ENCODE data around the gene IPO4.
"Not testable (repeated sequence)": the region's sequence is repeated elsewhere in the genome, so short reads cannot be mapped to it uniquely, and the experiment has no call there.

The IPO4 gene

DNA sequence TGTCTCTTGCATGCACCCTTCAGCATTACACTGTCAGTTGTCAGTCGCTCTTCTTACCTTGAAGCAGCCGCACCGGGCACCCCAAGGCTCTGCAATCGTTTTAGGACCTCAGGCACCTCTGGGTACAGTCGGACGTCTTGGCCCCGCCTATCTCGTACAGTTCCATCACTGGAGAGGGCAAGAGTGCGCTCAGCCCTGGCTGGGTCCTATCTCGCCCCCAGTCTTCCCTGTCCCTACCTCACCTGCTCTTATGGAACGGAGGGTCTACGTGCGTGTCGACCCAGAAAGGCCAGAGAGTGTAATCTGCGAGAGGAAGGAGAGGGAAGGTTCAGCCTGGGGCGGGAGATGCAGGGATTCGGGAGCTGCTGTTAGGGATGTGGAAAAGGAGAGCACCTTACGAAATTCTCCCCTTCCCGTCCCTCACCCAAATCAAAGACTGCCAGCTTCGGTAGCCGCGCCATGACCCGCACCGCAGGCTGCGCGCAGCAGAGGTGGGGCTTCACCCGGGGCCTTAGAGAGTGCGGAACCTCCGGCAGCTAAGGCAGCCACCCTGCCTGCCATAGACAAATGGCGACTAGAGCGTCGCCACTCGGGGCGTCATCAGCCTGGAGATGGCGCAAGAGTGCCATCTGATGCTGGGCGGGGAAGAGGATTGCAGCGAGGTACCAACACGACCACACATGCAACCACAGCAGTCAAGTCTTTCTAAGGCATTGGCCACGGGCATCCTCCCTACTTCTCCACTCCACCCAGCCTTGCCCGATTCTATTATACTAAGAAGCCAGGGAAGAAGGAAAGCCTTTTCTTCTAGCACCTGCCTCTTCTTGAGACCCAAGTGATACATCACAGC lies 27.1 kb upstream of the IPO4 start, which contains the start of gene MDP1:
TSS of gene MDP1 (minus strand) at position 572 of the 850 bp plus-strand sequence. CDS start at position 461, 111 bp downstream.
- peak; percentile 55 for DNase-seq

DNA sequence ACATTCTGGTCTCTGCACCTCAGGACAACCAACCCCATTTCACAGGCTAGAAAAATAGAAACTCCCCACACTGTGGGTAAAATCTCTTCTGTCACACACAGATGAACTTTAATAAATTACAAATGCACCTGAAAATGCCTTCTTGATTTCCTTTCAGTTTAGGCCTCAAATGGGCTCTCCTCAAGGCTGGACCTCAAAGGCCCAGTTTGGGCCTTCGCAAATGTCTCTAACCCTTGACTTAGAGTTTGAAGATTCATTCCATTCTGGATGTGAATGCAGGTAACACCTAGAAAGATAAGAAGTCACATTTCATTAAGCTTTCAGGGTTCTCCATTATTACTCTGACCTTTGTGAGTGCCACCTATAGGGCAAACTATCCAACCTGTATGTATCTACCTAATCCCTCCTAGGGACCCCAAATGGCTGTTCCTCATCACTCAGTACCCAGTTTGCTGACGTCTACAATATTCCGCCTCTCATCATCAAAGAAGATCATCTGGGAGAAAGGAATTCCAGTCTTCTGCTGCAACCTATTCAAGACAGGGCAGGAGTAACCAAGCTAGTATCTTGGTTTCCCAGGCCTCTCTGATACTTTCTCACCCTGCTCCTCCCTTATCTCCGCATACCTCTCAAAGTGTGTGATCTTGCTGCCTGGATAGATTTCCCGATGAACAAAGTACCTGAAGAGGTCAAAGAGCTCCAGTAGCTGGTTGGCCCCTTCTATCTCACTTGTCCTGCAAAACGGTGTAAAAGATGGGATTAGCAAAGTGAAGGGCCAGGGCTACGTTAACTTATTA lies 25.4 kb upstream of the IPO4 start:
- no peak for DNase-seq

DNA sequence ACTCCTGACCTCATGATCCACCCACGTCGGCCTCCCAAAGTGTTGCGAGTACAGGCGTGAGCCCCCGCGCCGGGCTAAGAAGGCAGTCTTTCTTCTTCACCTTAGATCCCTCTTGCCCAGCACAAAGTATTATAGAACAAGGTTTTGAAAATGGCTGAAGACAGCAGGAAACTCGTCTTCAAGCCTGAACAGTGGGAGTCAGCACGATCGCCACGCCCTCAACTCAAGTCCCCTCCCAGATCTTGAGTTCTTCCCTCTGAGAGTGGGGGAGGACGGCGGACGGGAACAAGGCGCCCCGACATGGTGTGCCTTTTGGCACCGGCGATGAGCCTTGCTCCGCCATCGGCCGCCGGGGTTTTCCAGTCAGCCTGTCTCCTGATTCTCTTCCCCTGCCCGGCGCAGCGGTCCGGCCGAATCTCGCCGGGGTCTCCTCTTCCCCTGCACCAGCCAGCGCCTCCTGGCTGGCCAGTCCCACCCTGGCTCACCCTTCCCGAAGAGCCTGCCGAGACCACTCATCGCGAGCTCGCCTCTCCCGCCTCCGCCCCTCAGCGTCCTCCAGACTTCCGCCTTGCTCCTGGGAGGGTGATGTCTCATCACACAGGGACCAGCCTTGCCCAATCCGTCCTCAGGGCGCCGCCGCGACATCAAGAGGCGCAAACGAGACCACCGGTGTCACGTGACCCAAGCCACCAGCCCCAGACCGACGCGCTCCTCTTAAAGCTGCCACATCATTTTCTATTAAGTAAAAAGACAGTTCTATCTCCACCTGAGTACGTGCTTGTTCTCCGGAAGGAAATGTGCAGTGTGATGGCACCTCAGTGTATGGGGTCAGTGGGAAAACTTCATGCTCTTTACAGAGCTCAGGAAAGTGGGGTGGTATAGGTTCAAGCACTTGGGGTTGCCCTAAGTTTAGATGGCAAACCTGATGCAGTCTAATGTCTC lies 24.6 kb upstream of the IPO4 start, which contains the start of gene CHMP4A:
TSS of gene CHMP4A (minus strand) at position 565 of the 942 bp plus-strand sequence. CDS start at position 516, 49 bp downstream.
- peak; percentile 71 for DNase-seq

DNA sequence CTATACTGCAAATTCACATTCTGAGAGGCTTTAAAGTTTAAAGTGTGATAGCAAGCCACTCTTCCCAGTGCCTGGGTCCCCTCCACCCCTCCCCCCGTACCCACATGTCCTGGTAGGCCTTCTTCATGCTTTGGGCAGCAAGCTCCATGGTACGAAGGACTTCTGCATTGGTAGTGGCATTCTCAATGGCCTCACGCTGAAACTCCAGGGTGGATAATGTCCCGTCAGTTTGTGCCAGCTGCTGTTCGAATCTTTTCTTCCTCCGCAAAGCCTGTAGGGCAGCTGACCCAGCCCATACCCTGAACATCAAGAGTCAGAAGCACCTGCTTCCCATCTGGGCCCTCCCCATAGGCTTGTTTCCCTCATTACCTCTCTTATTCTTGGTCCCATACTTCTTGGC lies 22.7 kb upstream of the IPO4 start:
- no peak for DNase-seq

DNA sequence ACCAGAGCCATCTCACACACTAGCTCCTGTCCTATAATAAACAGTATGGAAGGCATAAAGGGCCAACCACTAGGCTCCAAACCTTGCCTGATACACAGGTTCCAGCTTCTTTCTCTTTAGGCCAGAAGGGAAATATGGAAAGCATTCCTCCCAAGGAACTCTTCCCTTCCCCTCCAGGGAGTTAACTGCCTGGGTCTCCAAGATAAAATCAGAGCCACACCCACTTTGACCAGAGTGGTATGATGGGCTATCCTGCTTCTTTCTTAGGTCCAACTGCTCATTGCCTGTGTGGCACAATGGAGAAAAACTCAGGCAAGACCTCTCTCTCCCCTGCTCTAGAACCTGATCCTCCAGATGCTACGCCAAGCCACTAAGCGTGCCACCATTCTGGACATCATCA lies 19.0 kb upstream of the IPO4 start:
- DNase-seq = no peak

- no peak for DNase-seq
Observed at GRCh38 chr14:24207104-24207551, 18.5 kb upstream of the IPO4 start.

DNA sequence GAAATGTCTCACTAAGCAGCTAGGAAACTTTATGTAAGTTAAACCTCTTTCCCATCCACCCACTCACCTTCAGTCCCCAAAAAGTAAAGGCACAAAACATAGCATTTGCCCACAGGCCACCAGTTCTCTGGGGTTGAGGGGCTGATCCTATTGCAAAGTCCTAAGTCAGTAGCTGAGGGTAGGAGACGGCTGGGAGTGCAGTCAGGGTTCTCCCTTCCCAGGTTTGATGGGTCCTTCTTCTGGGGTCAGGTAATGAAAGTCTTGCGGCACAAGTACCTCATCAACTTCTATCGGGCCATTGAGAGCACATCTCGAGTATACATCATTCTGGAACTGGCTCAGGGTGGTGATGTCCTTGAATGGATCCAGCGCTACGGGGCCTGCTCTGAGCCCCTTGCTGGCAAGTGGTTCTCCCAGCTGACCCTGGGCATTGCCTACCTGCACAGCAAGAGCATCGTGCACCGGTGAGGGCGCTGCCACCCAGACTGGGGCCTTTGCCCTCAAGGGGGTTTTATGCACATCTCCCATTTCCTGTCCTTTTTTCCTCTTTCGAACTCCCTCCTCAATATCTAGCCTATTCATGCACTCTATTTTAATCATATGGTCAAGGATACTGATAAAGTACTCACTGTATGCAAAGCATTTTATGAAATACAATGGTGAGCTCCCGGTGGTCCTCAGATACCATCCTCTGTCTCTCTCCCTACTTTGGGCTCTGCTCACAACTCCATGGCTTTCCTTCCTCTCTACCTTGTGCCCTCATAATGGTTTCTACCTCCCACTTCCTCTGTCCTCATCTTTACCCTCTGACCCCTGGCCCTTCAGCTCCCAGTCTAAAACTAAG lies 17.9 kb upstream of the IPO4 start:
- DNase-seq = no peak

- DNase-seq = no peak
Observed at GRCh38 chr14:24204163-24205146, 15.8 kb upstream of the IPO4 start.

DNA sequence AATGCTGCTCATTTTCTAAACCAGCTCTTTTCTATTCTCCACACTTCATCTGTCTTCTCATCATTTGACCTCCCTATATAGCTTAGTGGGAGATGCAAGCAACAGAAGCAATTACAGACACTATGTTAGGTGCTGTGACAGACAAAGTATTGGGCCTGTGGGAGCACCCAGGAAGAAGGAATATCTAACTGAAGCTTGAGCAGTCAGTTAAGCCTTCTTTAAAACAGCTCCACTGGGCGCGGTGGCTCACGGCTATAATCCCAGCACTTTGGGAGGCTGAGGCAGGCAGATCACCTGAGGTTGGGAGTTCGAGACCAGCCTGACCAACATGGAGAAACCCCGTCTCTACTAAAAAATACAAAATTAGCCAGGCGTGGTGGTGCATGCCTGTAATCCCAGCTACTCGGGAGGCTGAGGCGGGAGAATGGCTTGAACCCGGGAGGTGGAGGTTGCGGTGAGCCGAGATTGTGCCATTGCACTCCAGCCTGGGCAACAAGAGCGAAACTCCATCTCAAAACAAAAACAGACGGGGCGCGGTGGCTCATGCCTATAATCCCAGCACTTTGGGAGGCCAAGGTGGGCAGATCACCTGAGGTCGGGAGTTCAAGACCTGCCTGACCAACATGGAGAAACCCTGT lies 14.8 kb upstream of the IPO4 start:
- not testable (repeated sequence) for DNase-seq

DNA sequence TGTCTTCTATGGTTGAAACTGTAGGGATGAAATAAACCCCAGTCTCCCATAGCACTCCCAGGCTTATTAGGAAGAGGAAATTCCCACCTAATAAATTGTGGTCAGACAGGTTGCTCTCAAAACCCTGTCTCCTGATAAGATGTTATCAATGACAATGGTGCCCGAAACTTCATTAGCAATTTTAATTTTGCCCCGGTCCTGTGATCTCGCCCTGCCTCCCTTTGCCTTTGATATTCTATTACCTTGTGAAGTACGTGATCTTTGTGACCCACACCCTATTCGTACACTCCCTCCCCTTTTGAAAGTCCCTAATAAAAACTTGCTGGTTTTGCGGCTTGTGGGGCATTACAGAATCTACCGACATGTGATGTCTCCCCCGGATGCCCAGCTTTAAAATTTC lies 13.9 kb upstream of the IPO4 start:
- DNase-seq = not testable (repeated sequence)

DNA sequence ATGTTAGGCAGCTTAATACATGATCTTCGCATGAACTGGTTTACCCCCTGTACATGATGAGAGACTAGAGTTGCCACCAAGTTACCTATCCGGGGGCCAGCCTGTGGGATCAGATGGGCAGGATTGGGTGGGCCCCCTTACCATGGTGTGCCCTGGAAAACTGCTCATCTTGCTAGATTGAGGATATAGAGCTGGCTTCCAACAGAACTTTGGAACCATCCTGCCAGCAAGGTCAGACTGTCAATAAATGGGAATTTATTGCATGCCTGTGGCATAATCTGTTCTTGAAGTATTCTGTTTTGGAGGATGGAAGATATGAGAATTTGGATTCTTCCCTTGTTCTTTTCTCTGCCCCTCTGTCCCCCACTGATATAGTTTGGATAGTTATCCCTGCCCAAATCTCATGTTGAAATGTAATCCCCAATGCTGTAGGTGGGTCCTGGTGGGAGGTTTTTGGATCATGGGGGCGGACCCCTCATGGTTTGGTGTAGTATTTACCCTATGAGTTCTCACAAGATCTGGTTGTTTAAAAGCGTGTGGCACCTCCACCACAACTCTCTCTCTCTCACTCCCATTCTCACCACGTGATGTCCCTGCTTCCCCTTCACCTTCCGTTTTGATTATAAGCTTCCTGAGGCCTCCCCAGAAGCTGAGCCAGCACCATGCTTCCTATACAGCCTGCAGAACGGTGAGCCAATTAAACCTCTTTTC lies 10.4 kb upstream of the IPO4 start:
- no peak for DNase-seq

- no peak for DNase-seq
Observed at GRCh38 chr14:24197056-24197450, 8.4 kb upstream of the IPO4 start.

GRCh38 chr14:24196071-24197055 lies 7.7 kb upstream of the IPO4 start:
- DNase-seq = no peak

DNA sequence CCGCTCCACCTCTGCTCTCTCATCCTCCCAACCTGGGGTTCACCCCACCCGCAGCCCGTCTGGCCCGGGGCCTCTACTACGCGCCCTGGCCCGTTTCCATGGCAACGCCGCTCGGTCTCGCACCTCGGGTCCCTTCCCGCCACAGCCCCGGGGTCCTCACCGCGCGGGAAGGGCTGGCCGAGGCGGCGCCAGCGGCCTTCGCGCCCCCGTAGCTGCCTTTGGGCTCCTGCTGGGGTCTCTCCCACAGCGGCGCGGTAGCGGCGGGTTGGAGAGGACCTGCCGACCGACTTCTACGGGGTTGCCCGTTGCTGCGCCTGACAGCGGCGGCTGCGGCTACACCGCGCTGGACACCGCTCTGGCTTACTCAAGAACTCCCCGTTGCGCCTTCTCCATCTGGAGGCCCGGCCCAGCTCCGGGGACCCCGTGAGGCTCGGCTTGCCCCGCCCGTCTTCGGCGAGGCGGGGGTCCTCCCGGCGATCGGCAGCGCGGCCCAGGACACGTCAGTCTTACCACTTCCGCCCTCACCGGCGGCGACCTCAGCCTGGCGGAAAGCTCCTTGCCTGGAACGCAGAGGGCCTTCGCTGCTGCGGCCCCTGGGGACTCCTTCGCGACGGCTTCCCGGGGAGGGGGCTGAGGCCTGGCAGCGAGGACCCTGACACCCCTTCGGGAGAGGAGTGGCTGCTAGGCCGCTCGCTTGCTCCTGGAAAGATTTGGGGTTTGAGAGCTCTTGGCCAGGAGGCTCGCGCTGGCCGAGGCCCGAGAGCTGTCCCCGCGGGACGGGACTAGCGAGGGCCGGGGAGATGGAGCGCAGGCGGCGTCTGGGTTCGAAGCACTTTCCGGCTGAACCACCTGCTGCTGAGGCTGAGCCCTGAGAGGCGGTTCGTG lies 6.8 kb upstream of the IPO4 start, which contains the start of gene TM9SF1:
TSS of gene TM9SF1 (minus strand) at position 256 of the 885 bp plus-strand sequence. CDS start 422 bp downstream, outside the sequence.
- peak; percentile 82 for DNase-seq

DNA sequence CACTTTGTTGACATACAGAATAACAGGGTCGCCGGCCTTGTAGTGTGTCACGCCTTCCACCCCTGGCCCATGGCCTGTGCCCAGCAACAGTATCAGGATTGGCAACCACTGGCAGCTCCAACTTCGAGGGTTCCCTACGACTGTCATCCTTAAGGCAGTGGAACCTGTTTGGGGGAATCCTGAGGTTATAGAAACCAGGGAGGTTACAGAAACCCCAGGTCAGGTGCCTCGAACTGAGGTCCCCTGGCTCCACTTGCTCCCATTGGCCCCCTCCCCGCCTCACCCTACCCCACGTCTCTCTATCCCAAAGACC lies 6.2 kb upstream of the IPO4 start:
- DNase-seq = no peak

DNA sequence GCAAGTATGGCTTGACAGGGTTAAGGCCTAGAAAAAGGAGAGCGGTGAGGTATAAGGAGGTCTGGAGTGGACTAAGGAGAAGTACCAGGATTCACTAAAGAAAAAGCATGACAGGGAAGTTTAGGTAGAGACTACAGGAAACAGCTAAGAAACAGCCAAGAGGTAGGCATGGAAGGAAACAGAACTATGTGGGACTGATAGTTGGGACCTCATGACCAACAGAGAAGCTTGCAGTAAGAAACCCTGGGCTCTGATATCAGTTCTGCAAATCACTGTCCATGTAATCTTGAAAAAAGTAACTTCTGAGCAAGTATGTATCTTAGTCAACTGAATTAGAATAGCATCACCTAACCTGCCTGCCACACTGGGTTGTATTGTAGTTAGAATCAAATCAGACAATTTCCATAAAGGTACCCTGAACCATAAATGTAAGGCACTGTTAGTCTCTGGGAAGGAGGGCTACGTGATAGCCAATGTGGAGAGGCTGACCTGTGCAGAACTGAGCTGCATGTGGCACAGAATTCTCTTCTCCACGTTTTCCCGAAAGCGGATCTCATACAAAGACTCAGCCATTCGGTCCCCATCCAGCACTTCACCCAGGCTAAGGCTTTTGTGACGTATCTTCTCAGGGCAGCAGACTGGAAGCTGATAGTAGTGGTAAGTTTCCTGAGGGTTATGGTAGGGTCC lies 5.7 kb upstream of the IPO4 start:
- DNase-seq = no peak
